Neural cell (in vitro differentiated cells): Measurements from ENCODE around the gene PEX12. TPM values are rescaled to one million over a fixed set of nuclear protein-coding genes. Genes with fewer than 3 reads are reported as not detected.

ENCODE experiments used
- H2AFZ ChIP-seq: fragments of 200-600, 300-800 bp; sonication (generic), shearing (Covaris generic); 2 replicates; pipeline ENCODE4 v1.6.0; 2014; ENCODE audit warnings: low read depth, mild to moderate bottlenecking, antibody characterized with exemption, low read length, moderate library complexity
- H3F3A ChIP-seq: fragments of 200-600 bp; shearing (Covaris generic); 2 replicates; pipeline ENCODE4 v1.6.1; 2016; ENCODE audit warnings: mild to moderate bottlenecking, moderate library complexity, mixed read lengths, antibody characterized with exemption, low read length; ENCODE audit not compliant: insufficient read depth, poor library complexity, severe bottlenecking
- H3K27ac ChIP-seq: fragments of 200-600, 300-800 bp; sonication (generic), shearing (Covaris generic); 2 replicates; pipeline ENCODE4 v1.5.1; 2014; ENCODE audit warnings: mild to moderate bottlenecking, low read length, moderate library complexity
- H3K27me3 ChIP-seq: fragments of 300-800, 200-600 bp; sonication (generic), shearing (Covaris generic); 2 replicates; pipeline ENCODE4 v1.6.0; 2014; ENCODE audit warnings: mild to moderate bottlenecking, low read depth, low read length, moderate library complexity; ENCODE audit not compliant: insufficient read depth
- H3K36me3 ChIP-seq: fragments of 300-800, 200-600 bp; sonication (generic), shearing (Covaris generic); 2 replicates; pipeline ENCODE4 v1.5.1; 2014; ENCODE audit warnings: mild to moderate bottlenecking, antibody characterized with exemption, low read length, moderate library complexity; ENCODE audit not compliant: insufficient read depth
- H3K4me2 ChIP-seq: fragments of 300-800, 200-600 bp; sonication (generic), shearing (Covaris generic); 2 replicates; pipeline ENCODE4 v1.6.0; 2014; ENCODE audit warnings: mild to moderate bottlenecking, low read length
- H3K4me3 ChIP-seq: fragments of 300-800, 200-600 bp; sonication (generic), shearing (Covaris generic); 2 replicates; pipeline ENCODE4 v1.5.1; 2014; ENCODE audit warnings: mild to moderate bottlenecking, low read length, moderate library complexity
- H3K79me2 ChIP-seq: fragments of 200-600 bp; shearing (Covaris generic); replicated peaks from 2 replicates; pipeline ENCODE4 v1.6.0; 2014; ENCODE audit warnings: mild to moderate bottlenecking, low read length, moderate library complexity; ENCODE audit not compliant: insufficient read depth
- H3K9ac ChIP-seq: fragments of 300-800, 200-600 bp; sonication (generic), shearing (Covaris generic); 2 replicates; pipeline ENCODE4 v1.6.1; 2016; ENCODE audit warnings: mild to moderate bottlenecking, low read length, mixed read lengths
- H3K9me2 ChIP-seq: fragments of 200-600 bp; shearing (Covaris generic); 2 replicates; pipeline ENCODE4 v1.6.1; 2016; ENCODE audit warnings: mild to moderate bottlenecking, low read length, mixed read lengths; ENCODE audit not compliant: insufficient read depth
- H3K9me3 ChIP-seq: fragments of 200-600, 300-800 bp; sonication (generic), shearing (Covaris generic); 2 replicates; pipeline ENCODE4 v1.6.1; 2016; ENCODE audit warnings: mild to moderate bottlenecking, mixed run types, low read length, moderate library complexity, mixed read lengths
- H4K20me1 ChIP-seq: fragments of 200-600 bp; shearing (Covaris generic); 2 replicates; pipeline ENCODE4 v1.6.1; 2016; ENCODE audit warnings: mild to moderate bottlenecking, mixed run types; ENCODE audit not compliant: insufficient read depth
- EP300 ChIP-seq: fragments of 450-650 bp; conservative IDR thresholded peaks from 2 replicates; pipeline ENCODE4 v1.6.1; 2014; ENCODE audit warnings: antibody characterized with exemption, mild to moderate bottlenecking, moderate library complexity; ENCODE audit not compliant: poor library complexity, severe bottlenecking
- EZH2 ChIP-seq: fragments of 200-600, 300-800 bp; shearing (Covaris generic), sonication (generic); IDR thresholded peaks from 2 replicates; pipeline ENCODE4 v1.6.1; 2014; ENCODE audit warnings: antibody characterized with exemption, low read length, borderline replicate concordance, mild to moderate bottlenecking; ENCODE audit not compliant: insufficient read depth, poor library complexity, severe bottlenecking
- MXI1 ChIP-seq: fragments of 450-650 bp; conservative IDR thresholded peaks from 2 replicates; pipeline ENCODE4 v1.6.1; 2014; ENCODE audit warnings: antibody characterized with exemption, mild to moderate bottlenecking; ENCODE audit not compliant: poor library complexity, severe bottlenecking
- POLR2AphosphoS5 ChIP-seq: IDR thresholded peaks from 2 replicates; pipeline ENCODE4 v1.6.1; 2012
- RAD21 ChIP-seq: fragments of 450-650 bp; conservative IDR thresholded peaks from 2 replicates; pipeline ENCODE4 v1.6.1; 2014; ENCODE audit warnings: antibody characterized with exemption, mild to moderate bottlenecking, moderate library complexity
- SMC3 ChIP-seq: fragments of 450-650 bp; conservative IDR thresholded peaks from 2 replicates; pipeline ENCODE4 v1.6.1; 2014; ENCODE audit warnings: antibody characterized with exemption, mild to moderate bottlenecking, moderate library complexity; ENCODE audit not compliant: poor library complexity
- TAF1 ChIP-seq: IDR thresholded peaks from 2 replicates; pipeline ENCODE4 v1.6.1; 2012; ENCODE audit warnings: low read depth
- polyA plus RNA-seq: library from polyadenylated mRNA; depleted of rRNA; stranded (reverse); fragments of >200 nt; gene quantifications from 2 replicates; pipeline ENCODE4 v1.2.3, GENCODE V29; 2014
- TF ChIP-seq, protein P1 (sequence below): fragments of 450-650 bp; IDR thresholded peaks from 2 replicates; pipeline ENCODE4 v1.5.1; 2014; ENCODE audit warnings: antibody characterized with exemption, mild to moderate bottlenecking, moderate library complexity; ENCODE audit not compliant: poor library complexity, severe bottlenecking
- TF ChIP-seq, protein P2 (sequence below): IDR thresholded peaks from 2 replicates; pipeline ENCODE4 v1.6.1; 2012; ENCODE audit warnings: borderline replicate concordance

PEX12 gene
- polyA plus RNA-seq, 1 donor from 2014 or later = 3.8 TPM

DNA sequence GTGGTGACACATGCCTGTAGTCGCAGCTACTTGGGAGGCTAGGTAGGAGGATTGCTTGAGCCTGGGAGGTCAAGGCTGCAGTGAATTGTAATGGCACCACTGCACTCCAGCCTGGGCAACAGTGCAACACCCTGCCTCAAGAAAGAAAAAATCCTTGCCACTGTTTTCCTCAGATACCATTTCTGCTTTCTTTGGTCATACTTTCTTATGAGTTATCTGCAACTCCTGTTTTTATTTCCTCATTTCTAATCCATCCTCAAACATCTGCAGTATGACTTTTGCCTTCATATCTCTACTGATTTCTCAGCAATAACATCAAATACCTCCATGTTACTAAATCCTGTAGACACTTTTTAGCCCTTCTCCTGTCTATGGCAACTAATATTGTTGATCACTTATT is 5.7 kb upstream of the PEX12 start:
- H3K9me2 ChIP-seq = no peaks in the 10 kb centered on the region
- H3K27me3 ChIP-seq = no peaks in the 10 kb centered on the region
- peaks cover 14% of the 10 kb centered on the region for H3K79me2 ChIP-seq
- H3K4me3 ChIP-seq = no peak overlapping the region
- H3K36me3 ChIP-seq = no peaks in the 10 kb centered on the region
- no peaks in the 10 kb centered on the region for H4K20me1 ChIP-seq
- H2AFZ ChIP-seq = no peak overlapping the region
- no peak overlapping the region for H3K4me2 ChIP-seq
- H3F3A ChIP-seq = peaks cover 4% of the 10 kb centered on the region
- no peak for TF ChIP-seq MXI1
- TF ChIP-seq SMC3 = no peak
- no peak for TF ChIP-seq TAF1
- no peak for TF ChIP-seq EP300
- TF ChIP-seq, protein P1, sequence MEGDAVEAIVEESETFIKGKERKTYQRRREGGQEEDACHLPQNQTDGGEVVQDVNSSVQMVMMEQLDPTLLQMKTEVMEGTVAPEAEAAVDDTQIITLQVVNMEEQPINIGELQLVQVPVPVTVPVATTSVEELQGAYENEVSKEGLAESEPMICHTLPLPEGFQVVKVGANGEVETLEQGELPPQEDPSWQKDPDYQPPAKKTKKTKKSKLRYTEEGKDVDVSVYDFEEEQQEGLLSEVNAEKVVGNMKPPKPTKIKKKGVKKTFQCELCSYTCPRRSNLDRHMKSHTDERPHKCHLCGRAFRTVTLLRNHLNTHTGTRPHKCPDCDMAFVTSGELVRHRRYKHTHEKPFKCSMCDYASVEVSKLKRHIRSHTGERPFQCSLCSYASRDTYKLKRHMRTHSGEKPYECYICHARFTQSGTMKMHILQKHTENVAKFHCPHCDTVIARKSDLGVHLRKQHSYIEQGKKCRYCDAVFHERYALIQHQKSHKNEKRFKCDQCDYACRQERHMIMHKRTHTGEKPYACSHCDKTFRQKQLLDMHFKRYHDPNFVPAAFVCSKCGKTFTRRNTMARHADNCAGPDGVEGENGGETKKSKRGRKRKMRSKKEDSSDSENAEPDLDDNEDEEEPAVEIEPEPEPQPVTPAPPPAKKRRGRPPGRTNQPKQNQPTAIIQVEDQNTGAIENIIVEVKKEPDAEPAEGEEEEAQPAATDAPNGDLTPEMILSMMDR = no peak
- no peak for TF ChIP-seq EZH2
- no peak for TF ChIP-seq POLR2AphosphoS5
- TF ChIP-seq, protein P2, sequence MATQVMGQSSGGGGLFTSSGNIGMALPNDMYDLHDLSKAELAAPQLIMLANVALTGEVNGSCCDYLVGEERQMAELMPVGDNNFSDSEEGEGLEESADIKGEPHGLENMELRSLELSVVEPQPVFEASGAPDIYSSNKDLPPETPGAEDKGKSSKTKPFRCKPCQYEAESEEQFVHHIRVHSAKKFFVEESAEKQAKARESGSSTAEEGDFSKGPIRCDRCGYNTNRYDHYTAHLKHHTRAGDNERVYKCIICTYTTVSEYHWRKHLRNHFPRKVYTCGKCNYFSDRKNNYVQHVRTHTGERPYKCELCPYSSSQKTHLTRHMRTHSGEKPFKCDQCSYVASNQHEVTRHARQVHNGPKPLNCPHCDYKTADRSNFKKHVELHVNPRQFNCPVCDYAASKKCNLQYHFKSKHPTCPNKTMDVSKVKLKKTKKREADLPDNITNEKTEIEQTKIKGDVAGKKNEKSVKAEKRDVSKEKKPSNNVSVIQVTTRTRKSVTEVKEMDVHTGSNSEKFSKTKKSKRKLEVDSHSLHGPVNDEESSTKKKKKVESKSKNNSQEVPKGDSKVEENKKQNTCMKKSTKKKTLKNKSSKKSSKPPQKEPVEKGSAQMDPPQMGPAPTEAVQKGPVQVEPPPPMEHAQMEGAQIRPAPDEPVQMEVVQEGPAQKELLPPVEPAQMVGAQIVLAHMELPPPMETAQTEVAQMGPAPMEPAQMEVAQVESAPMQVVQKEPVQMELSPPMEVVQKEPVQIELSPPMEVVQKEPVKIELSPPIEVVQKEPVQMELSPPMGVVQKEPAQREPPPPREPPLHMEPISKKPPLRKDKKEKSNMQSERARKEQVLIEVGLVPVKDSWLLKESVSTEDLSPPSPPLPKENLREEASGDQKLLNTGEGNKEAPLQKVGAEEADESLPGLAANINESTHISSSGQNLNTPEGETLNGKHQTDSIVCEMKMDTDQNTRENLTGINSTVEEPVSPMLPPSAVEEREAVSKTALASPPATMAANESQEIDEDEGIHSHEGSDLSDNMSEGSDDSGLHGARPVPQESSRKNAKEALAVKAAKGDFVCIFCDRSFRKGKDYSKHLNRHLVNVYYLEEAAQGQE = no peak
- no peak for TF ChIP-seq RAD21
- no peak overlapping the region for H3K27ac ChIP-seq
- no peak overlapping the region for H3K9ac ChIP-seq
- H3K9me3 ChIP-seq = no peaks in the 10 kb centered on the region

DNA sequence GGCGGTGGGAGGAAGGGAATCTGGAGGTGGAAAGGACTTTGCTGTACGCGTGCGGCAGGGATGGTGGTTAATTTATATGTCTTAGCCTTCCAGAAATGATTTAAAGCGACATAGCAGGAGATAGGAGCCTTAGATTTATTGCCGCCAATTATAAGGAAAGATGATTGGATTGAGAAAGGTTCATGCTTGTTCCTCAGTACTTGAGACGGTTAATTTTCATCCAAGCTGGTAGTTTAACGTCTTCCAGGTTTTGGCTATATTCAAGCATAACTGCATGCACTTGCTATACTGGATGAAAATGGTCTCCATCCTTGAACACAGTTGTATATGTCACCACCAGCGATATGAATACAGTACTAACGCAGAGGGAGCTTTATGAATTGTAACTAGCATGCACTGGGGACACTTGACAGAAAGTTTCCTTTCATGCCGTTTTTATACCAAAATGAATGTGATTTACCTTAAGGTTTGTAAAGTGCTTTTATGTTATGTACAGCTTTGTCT is 610 bp upstream of the PEX12 start:
- no peak for TF ChIP-seq POLR2AphosphoS5
- TF ChIP-seq EZH2 = no peak
- TF ChIP-seq SMC3 = no peak
- no peak for TF ChIP-seq EP300
- no peak for TF ChIP-seq TAF1
- TF ChIP-seq, protein P2 = no peak
- TF ChIP-seq, protein P1 = no peak
- TF ChIP-seq MXI1 = no peak
- peak overlapping the region; percentile 98 for H3K27ac ChIP-seq
- H3K4me3 ChIP-seq = peak overlapping the region; percentile 86
- no peaks in the 10 kb centered on the region for H4K20me1 ChIP-seq
- no peaks in the 10 kb centered on the region for H3K36me3 ChIP-seq
- peak overlapping the region; percentile 96 for H3K9ac ChIP-seq
- no peaks in the 10 kb centered on the region for H3K9me3 ChIP-seq
- H3F3A ChIP-seq = no peaks in the 10 kb centered on the region
- no peaks in the 10 kb centered on the region for H3K27me3 ChIP-seq
- peak overlapping the region; percentile 90 for H3K4me2 ChIP-seq
- no peaks in the 10 kb centered on the region for H3K9me2 ChIP-seq
- no peaks in the 10 kb centered on the region for H3K79me2 ChIP-seq
- peak overlapping the region; percentile 98 for H2AFZ ChIP-seq
